HG02678 (cell line): ENCODE measurements around the gene ABHD8.

Source experiments
- ATAC-seq: cut with Tn5 transposase; IDR thresholded peaks from one replicate; pipeline ENCODE4 v1.9.1; 2021; ENCODE audit warnings: mild to moderate bottlenecking, moderate library complexity; ENCODE audit not compliant: unreplicated experiment

The ABHD8 gene

DNA sequence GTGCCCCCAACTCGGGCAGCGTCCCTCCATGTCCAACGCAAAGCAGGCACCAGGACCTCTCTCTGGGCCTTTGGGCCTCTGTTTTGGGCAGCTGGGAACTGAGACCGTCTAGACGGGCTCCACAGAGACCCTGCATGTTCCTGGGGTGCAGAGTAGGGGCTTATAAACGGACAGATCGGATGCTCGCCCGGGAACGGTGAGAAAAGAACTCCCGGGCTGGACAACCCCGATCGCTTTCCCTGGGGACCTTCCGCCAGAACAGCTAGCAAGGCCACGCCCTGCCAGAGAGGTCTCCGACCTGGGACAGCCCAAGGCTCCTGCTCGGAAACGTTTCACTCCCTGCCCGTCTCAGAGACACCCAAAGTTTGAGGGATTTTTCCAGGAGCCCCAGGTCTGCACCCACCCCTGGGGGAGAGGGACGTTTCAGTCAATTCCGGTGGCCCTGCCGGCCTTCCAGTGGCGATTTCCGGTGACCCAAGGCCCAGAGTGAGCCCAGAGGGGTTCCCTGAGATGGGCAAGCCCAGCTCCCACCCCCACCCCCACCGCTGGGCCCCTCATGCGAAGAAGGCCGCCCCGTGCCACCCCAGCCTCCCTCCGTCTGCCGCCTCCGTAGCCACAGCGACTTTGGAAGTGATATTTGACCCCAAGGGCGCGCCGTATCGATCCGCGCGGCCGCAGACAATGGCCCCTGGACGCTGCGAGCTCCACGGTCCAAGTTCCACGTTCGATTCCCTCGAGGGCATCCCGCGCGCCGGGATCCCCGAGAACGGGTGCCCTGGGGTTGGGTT is 59.2 kb downstream of the ABHD8 start:
- no peak for ATAC-seq

DNA sequence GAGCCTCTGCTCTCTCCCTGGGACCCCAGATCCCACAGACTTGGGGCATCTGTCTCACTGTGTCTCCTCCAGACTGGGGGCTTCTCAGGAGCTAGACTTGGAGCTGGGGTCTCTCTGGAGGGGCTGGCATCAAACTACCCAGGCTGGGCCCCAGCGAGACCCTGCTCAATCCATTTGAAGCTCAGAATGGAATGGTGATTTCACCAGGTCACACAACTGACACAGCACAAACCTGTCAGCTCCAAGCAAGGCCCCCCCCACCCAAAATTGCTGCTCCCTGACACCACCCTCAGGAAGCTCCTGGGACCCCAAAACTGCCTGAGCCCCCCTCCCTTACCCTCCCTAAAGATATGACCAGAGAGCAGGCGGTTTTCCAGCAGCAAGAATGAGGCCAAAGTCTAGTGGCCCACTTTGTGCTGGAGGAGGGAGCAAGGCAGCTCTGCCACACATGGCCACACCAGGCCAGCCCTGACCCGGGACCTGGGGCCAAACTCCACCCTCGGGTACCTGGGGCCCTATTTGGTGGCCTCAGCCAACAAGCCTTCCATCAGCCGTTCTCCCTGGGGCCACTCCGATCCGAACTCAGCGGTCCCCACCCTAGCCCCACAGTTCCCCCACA is 59.9 kb downstream of the ABHD8 start:
- ATAC-seq: no peak

DNA sequence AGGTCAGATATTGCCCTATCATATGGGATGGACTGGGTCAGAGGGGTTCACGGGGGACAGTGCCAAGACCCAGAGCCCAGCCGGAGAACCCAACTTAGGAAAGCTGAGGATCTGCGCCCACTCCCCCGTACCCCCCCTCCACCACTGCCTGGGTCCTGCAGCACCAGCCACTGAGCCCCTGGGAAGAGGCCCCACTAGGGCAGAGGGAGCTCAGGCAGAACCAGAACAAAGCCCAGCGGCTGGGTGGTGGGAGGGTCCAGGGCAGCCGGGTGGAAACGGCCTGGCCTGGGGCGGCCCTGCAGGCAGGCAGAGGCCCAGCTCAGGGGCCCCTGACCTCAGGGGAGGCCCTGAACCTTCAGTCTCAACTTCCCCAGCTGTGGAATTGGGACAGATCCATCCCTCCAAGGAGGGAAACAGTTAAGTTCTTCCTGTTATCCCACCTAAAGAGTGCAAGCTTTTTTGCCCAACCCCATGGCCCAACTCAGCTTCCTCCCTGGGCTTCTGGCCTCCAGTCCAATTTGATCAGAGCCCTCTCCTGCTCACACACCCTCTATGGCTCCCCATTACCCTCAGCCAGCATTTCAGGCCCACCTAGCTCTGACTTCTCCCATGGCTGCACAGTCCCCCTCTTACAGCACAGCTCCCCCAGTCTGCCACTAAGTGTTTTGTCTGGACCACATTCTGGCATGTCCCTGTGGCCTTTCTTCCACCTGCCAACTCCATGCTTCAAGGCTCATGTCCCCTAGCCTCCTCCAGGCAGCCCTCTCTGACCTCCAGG is 60.6 kb downstream of the ABHD8 start:
- ATAC-seq: no peak
